ENCODE measurements around the gene PTGIR. TPM values are rescaled to one million over a fixed set of nuclear protein-coding genes. Genes with fewer than 3 reads are reported as not detected.

Gene PTGIR
- total RNA-seq, 6 experiments from 2014 or later = 2.4 to 4.1 (median 3.0) TPM

DNA sequence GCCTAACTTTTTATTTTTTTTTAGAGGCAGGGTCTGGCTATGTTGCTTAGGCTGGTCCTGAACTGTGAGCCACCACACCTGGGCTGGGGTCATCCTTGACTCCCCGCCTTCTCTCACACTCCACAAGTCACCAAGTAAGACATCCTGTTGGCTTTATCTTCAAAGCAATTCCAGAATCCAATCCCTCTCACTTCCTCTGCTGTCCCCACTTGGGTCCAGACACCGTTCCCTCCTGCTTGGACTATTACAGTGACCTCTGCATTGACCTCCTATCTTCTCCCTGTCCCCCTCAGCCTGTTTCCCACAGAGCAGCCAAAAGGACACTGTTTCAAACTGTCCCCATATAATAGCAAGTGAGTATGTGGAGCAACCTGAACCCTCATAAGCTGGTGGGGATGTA lies 15.8 kb upstream of the PTGIR start:
- H3K9me3 ChIP-seq = no peaks in the 10 kb centered on the region
- peaks cover 0 to 13% of the 10 kb centered on the region in 2 donors for H3K27me3 ChIP-seq
- no peak overlapping the region for H3K27ac ChIP-seq
- WGBS (ENCODE audit: insufficient coverage, low coverage, low lambda C conversion rate, missing lambda C conversion rate) = 61% methylated on average over 2 of the region's 2 CpGs
- H3K4me3 ChIP-seq = no peak overlapping the region
- no peaks in the 10 kb centered on the region for H3K36me3 ChIP-seq
- no peak for TF ChIP-seq POLR2A (IDR thresholded peaks at IDR 0.05)
- TF ChIP-seq, protein P1, sequence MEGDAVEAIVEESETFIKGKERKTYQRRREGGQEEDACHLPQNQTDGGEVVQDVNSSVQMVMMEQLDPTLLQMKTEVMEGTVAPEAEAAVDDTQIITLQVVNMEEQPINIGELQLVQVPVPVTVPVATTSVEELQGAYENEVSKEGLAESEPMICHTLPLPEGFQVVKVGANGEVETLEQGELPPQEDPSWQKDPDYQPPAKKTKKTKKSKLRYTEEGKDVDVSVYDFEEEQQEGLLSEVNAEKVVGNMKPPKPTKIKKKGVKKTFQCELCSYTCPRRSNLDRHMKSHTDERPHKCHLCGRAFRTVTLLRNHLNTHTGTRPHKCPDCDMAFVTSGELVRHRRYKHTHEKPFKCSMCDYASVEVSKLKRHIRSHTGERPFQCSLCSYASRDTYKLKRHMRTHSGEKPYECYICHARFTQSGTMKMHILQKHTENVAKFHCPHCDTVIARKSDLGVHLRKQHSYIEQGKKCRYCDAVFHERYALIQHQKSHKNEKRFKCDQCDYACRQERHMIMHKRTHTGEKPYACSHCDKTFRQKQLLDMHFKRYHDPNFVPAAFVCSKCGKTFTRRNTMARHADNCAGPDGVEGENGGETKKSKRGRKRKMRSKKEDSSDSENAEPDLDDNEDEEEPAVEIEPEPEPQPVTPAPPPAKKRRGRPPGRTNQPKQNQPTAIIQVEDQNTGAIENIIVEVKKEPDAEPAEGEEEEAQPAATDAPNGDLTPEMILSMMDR (IDR thresholded peaks at IDR 0.05) = no peak
- DNase-seq (no peak), ATAC-seq (no peak)
- intact Hi-C loops (cut with DNase I) = no loop called here
- peaks cover 0 to 12% (median 0%) of the 10 kb centered on the region in 4 donors for H3K4me1 ChIP-seq

DNA sequence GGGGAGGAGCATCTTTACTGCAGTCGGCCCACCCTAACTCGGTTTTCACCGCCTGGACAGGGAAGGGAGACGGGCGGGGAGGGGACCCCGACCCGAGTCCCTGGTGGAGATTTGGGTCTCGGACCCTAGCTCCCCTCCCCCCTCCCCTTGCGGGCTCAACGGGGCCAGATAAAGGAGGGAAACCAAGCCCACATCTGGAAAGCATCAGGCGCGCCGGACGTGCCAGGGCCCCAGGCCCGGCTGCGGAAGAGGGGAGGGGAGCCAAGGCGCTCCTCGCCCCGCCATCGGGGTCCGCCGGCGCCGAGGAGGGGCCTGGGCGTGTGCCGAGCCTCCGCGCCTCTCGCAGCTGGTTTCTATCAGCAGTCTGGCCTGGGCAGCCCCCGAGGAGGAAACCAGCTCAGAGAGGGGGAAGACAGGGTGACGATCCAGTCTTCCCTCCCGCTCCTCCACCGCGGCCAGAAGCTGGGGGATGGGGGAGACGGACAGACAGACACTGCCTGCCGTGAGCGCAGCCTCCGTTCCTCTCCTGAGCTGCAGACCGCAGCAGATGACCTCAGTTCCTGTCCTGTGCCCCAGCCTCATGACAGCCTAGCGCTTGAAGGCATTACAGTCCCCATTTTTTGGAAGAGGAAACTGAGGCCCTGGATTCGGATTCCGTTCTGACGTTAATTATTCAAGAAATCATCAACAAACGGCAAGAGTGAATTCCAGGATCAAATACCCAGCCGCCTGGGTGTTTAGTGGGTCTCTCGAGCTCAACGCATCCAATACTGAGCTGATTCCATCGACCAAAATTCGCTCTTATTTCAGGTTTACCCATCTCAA lies 14.7 kb upstream of the PTGIR start:
- peaks cover 0 to 12% (median 0%) of the 10 kb centered on the region in 4 donors for H3K4me1 ChIP-seq
- H3K36me3 ChIP-seq = no peaks in the 10 kb centered on the region
- H3K4me3 ChIP-seq = peak overlapping the region; percentile 3 to 26 (median 11)
- DNase-seq = peak in 2 of 3 donors; percentile 51 to 62
- peak; percentile 11 to 49 (median 40) for ATAC-seq
- WGBS (ENCODE audit: insufficient coverage, low coverage, low lambda C conversion rate, missing lambda C conversion rate) = 11% methylated on average over 26 of the region's 49 CpGs
- no peaks in the 10 kb centered on the region for H3K9me3 ChIP-seq
- TF ChIP-seq, protein P1 (IDR thresholded peaks at IDR 0.05) = no peak
- no peak for TF ChIP-seq POLR2A (IDR thresholded peaks at IDR 0.05)
- intact Hi-C loops (cut with DNase I) = no loop called here
- H3K27ac ChIP-seq = peak overlapping the region in 1 of 3 donors; percentile 4
- peaks cover 0 to 13% of the 10 kb centered on the region in 2 donors for H3K27me3 ChIP-seq

DNA sequence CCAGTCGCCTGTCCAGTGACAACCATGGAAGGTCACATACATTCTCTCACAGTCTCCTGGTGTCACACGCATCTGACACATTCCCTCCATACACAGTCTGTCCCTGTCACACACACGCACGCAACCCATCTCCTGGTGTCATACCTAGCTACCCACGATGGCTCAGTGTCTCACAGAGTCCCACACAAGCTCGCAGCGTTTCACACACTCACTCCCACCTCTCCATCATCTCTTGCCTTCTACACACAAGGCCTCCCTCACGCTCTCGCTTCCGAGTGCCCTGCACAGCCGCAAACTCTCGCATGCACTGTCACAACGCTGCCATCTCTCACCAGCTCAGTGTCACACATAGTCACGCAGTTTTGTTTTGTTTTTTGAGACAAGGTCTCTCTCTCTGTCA lies 12.3 kb upstream of the PTGIR start:
- intact Hi-C loops (cut with DNase I) = no loop called here
- Histone ChIP-seq H3K27me3 (peaks cover 0 to 13% of the 10 kb centered on the region in 2 donors), H3K4me1 (peaks cover 0 to 12% (median 0%) of the 10 kb centered on the region in 4 donors), H3K36me3 (no peaks in the 10 kb centered on the region), H3K4me3 (no peak overlapping the region), H3K9me3 (no peaks in the 10 kb centered on the region), H3K27ac (no peak overlapping the region)
- 70% methylated on average over 12 of the region's 14 CpGs for WGBS (ENCODE audit: insufficient coverage, low coverage, low lambda C conversion rate, missing lambda C conversion rate)
- ATAC-seq (no peak), DNase-seq (no peak)
- TF ChIP-seq, protein P1 (IDR thresholded peaks at IDR 0.05) = no peak
- no peak for TF ChIP-seq POLR2A (IDR thresholded peaks at IDR 0.05)

DNA sequence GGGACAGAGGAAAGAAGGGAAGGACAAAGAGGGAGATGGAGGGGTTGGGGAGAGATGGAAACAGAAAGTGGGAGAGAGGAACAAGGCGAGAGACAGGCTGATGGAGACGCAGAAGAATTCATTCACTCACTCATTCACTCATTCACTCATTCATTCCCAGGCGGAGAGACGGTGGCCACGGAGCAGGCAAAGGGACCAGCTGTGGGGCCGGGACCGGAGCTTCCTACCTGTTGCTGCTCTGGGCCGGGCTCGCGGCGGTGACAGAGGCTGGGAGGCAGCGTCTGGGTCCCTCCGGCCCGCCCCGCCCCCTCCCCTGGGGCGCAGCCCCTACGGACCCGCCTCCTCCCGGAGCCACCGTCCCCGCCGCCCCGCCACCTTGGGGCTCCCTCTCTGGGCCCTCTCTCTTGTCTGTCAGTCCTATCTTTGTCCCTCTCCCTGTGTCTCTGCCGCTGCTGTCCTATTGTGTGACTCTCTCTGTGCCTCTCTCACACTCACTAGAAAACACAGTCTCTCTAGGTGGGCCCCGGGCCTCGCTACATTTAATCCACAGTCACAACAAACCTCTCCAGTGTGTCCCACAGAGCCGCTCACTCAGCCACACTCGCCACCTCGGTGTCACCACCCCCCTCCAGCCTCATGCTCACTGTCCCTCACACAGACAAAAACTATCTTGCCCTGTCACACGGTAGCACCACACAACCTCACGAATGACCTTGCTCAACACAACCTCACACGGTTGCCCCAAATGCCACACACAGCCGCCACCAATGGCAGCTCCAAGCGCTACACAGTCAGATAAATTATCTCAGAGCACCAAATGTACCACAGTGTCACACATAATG lies 11.3 kb upstream of the PTGIR start, which contains the start of gene GNG8:
GNG8 (minus strand) TSS at position 283 of the 842 bp plus-strand sequence. CDS start 1,520 bp downstream, outside the sequence.
- Histone ChIP-seq H3K4me1 (peaks cover 0 to 12% (median 0%) of the 10 kb centered on the region in 4 donors), H3K27me3 (peaks cover 0 to 13% of the 10 kb centered on the region in 2 donors), H3K9me3 (no peaks in the 10 kb centered on the region), H3K27ac (no peak within 1 kb of the TSS), H3K4me3 (no peak within 1 kb of the TSS), H3K36me3 (no peaks in the 10 kb centered on the region)
- TF ChIP-seq POLR2A (IDR thresholded peaks at IDR 0.05) = no peak
- TF ChIP-seq, protein P1 (IDR thresholded peaks at IDR 0.05) = no peak
- ATAC-seq = no peak
- no peak for DNase-seq
- 32% methylated on average over 12 of the region's 34 CpGs for WGBS (ENCODE audit: insufficient coverage, low coverage, low lambda C conversion rate, missing lambda C conversion rate)
- intact Hi-C loops (cut with DNase I) = no loop called here
